ENCODE measurements around the gene ERI3. TPM values are rescaled to one million over a fixed set of nuclear protein-coding genes. Genes with fewer than 3 reads are reported as not detected.

Gene ERI3
- total and polyA plus RNA-seq, 2 of the 4 experiments (the other 2 are of a cell fraction) = 56.6 to 70.9 TPM

DNA sequence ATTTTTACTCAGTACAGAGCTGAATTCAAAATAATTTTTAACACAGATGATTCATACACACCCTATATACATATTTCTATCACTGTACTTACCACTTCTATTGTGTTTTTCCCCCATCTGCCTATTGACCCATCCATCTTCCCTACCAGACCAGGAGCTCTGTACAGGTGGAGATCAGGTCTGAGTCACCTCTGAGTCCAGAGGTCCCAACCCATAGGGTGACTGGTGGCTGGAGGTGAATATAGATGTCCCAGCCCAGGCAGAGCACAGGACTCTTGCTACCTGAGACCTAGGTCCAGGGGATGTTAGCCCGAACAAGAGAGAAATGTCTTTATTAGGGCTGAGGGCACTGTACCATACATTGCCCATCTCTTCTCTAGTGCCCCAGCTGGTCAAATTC, 87.0 kb downstream of the ERI3 start (continued):
- TF ChIP-seq CTCF (conservative IDR thresholded peaks at IDR 0.05; ENCODE audit: low read depth, low read length) = no peak
- TF ChIP-seq FOS (IDR thresholded peaks at IDR 0.05; ENCODE audit: low read depth, low read length) = no peak
- TF ChIP-seq, protein P1, sequence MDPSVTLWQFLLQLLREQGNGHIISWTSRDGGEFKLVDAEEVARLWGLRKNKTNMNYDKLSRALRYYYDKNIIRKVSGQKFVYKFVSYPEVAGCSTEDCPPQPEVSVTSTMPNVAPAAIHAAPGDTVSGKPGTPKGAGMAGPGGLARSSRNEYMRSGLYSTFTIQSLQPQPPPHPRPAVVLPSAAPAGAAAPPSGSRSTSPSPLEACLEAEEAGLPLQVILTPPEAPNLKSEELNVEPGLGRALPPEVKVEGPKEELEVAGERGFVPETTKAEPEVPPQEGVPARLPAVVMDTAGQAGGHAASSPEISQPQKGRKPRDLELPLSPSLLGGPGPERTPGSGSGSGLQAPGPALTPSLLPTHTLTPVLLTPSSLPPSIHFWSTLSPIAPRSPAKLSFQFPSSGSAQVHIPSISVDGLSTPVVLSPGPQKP (IDR thresholded peaks at IDR 0.05; ENCODE audit: borderline replicate concordance, low read depth, low read length) = no peak
- TF ChIP-seq CEBPB (IDR thresholded peaks at IDR 0.05; ENCODE audit: low read depth, low read length) = no peak
- no peak for TF ChIP-seq RAD21 (IDR thresholded peaks at IDR 0.05; ENCODE audit: low read length)

Measured in IMR-90 (cell line).